Activated effector memory CD4-positive, alpha-beta T cell treated with anti-CD3 and anti-CD28 coated beads, Interleukin-2, amount 50 U/mL, for 16 hours (primary cell): ENCODE data around the gene CRTC3.

Experiments
- DNase-seq: peaks from one replicate; pipeline ENCODE4 v3.0.0-alpha.2; 2020

CRTC3 gene

DNA sequence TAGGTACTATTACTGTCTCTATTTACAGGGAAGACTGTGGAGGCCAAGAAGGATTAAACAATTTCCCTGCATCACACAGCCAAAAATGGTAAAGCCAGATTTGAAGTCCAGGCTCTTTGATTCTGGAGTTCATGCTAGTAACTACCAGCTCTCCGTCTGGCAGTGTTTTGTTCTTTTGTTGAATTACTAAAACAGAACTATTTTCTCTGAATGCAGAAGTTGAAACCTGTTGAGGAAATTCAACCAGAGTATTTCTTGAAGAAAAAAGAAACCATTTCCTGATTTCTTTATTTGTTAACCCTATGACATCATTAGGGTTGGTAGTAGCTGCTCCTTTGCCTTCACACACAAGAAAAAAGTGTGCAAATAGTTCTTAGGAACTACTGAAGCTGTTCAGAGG is 34.3 kb downstream of the CRTC3 start:
- no peak for DNase-seq

DNA sequence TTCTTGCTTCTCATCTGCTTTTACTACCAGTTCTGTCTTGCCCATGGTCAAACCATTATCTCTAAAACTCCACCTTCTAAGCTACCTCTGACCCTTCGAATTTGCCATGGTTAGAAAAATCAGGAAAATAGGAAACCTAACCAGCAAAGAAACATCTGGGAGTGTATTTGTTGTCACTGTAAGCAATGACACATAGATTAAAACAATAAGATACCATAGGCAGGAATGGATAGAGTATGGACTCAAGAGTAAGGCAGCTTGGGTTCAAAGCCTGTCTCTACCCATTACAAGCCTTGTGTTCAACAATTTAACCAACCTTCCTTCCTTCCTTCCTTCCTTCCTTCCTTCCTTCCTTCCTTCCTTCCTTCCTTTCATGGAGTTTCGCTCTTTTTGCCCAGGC is 34.9 kb downstream of the CRTC3 start:
- DNase-seq: no peak

DNA sequence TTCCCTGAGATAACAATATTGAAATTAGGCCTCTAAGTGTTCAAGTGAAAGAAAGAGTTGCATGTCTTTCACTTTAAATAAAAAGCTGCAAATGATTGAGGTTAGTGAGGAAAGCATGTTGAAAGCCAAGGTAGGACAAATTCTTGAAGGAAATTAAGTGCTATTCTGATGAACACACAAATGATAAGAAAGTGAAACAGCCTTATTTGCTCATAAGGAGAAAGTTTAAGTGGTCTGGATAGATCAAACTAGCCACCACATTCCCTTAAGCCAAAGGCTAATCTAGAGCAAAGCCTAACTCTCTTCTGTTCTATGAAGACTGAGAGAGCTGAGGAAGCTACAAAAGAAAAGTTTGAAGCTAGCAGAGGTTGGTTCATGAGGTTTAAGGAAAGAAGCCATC is 36.1 kb downstream of the CRTC3 start:
- DNase-seq: no peak

GRCh38 chr15:90570643-90571042 is 40.9 kb downstream of the CRTC3 start:
- DNase-seq: no peak

DNA sequence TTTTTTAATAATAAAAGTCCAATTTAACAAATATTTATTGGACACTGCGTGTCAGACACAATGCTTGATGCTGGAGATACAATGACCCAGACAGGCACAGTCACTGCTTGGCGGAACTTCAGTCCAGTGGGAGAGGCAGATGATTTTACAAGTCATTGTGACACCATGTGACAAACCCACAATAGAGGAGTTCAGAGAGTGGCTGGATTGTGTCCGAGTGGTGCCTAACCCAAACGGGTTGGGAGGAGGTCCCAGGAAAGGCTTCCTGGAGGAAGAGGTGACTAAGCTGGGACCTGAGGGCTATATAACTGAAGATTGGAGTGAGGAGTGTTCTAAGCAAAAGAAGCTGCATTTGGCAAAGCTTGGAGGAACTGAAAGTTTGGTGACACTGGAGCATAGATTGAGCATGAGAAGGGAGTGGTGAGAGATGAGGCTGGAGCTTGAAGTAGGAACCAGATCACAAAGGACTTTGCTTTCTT is 41.4 kb downstream of the CRTC3 start:
- no peak for DNase-seq

- no peak for DNase-seq
Observed at GRCh38 chr15:90572893-90573292, 43.2 kb downstream of the CRTC3 start.

DNA sequence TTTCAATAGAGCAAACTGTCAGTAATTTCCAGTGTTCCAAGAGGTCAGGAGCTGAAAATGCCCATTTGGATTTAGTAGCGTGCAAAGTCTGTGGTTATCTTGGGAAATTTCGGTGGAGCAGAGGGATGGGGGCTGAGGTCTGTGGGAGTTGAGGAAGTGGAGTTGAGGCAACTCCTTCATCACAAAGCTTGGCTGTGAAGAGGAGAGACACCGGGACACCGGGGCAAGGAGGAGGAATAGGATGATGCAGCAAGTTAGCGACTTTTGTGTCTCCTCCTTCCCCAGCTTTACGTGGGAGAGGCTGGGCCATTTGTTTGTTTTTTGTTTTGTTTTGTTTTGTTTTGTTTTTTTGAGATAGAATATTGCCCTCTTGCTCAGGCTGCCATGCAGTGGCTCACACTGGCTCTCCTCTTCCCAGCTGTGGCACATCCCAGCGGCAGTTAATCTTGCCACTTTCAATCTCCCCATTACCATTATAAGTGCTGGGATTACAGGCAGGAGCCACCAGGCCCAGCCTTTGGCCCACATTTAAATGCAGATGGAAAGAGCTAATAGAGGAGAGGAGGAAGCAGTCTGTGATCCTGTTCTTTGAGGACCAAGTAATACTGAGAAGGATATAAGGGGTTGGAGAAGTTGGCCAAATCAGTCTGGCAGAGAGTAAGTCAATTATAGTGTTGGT is 47.1 kb downstream of the CRTC3 start:
- no peak for DNase-seq

- DNase-seq: no peak
Observed at GRCh38 chr15:90579213-90579612, 49.5 kb downstream of the CRTC3 start.

DNA sequence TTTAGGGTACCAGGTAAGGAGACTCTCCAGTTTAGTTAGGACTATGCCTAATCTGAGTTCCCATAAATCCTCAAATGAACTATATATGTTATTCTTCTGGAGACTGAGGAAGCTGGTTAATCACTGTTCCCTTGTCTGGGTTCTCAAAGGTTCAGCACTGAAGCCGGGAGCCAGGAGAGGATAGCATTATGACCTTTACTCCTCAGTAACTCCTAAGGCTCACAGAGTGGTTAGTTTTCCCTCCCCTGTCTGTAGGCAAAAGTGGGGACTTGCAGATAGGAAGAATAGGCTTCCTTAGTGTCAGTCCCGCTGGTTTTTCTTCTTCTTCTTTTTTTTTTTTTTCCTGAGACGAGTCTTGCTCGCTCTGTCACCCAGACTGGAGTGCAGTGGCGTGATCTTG is 50.4 kb downstream of the CRTC3 start:
- DNase-seq: no peak

DNA sequence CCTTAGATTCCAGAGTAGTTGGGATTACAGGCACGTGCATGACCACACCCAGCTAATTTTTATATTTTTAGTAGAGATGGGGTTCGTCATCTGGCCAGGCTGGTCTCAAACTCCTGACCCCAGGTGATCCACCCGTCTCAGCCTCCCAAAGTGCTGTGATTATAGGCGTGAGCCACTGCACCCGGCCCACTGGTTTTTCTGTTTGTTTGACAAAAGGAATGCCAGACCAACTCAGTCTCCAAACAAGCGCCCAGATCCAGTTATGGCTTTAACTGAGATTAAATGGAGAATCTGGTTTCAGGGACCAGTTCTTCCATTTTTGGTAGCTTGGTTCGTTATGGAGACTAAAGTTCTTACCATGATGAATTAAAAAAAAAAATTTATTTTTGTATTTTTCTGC is 50.8 kb downstream of the CRTC3 start:
- no peak for DNase-seq

GRCh38 chr15:90580946-90581345 is 51.2 kb downstream of the CRTC3 start:
- DNase-seq: no peak

DNA sequence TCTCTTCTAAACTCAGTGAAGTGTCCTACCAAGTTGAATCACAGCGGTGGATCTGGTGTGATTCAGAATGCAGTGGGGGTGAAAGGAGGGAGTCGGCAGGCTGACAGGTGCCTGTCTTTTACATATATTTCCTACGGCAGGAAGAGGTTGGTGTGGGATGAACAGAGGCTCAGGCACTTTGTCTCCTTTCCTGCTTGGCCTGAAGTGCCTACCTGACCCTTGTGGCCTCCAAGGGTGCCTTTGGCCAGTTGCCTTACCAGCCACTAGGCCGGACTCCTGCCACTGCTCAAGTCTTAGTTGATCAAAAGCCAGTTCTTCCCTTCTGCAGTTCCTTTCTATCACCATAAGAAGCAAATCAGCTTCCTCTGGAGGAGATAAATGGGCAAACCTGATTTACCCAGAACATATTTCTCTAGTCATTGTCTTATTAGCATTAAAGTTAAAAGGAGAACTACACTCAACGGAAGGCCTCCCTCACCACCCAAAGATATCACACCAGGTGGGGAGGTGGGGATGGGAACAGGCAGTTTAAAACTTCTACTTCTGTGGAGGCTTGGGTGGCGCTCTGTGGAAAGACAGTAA is 52.1 kb downstream of the CRTC3 start:
- no peak for DNase-seq

GRCh38 chr15:90582553-90582952 is 52.8 kb downstream of the CRTC3 start:
- no peak for DNase-seq

- DNase-seq: no peak
Observed at GRCh38 chr15:90583471-90584252, 53.9 kb downstream of the CRTC3 start.

DNA sequence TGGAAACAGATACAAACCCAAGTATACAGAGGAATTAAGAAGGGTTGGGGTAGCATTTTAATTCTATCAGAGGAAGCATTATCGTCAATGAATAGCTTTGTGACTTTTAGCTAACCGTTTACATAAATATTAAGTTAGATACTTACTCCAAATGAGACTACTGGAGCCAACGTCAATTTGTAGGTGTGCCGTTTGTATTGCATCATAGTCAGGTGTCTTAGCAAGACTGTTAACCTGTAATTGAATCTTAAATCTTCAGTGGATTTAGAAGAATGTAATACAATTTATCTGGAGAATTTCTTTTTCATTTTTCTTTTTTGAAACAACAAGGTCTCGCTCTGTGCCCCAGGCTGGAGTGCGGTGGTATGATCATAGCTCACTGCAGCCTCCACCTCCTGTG is 55.1 kb downstream of the CRTC3 start:
- no peak for DNase-seq

GRCh38 chr15:90585863-90586262 is 56.1 kb downstream of the CRTC3 start:
- DNase-seq: no peak

DNA sequence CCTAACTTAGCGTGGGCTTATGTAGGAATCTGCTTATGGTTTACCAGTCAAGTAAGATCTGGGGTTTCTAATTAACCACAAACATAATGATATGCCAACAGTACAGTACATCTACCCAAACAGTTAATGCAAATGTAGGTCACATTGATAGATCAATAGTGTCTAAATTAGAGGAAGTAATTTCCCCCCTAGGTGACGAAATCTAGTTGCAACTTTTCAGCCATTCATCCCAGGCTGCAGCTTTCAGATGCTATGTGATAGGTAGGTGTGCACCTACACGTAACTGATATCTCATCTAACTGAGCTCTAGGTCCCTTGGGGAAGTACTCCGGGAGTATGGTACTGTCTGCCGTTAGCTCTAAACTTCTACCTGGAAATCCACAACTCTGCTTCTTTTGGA is 57.2 kb downstream of the CRTC3 start:
- DNase-seq: no peak

DNA sequence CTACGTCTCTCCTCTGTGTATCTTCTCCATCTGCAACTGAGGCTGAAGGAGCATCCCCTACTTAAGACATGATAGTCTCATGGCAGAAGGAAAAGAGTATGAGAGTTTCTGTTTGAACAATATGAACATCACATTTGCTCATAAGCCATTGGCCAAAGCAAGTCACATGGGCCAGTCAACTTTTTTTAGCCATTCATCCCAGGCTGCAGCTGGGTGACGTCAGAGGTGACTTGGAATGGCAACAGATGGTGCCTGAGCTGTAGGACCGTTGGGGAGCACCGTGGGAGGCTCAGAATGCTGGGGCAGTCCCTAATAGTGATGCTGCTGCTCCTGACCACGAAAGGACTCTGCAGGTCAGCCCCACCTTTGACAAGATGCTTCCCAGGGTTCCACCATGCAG is 58.7 kb downstream of the CRTC3 start:
- DNase-seq: no peak

DNA sequence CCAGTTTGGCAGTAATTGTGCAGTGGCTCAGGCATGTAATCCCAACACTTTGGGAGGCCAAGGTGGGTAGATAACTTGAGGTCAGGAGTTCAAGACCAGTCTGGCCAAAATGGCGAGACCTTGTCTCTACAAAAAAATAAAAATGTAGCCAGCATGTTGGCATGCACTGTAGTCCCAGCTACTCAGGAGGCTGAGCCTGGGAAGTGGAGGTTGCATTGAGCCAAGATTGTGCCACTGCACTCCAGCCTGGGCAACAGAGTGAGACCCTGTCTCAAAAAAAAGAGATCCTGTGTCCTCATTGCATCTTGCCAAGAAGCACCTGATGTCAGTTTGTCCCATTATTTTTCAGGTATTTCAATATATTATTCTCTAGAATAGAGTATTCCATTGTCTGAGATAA is 61.8 kb downstream of the CRTC3 start:
- DNase-seq: no peak

- DNase-seq: no peak
Observed at GRCh38 chr15:90592131-90592881, 62.6 kb downstream of the CRTC3 start.

GRCh38 chr15:90593499-90594158 is 63.9 kb downstream of the CRTC3 start:
- no peak for DNase-seq

DNA sequence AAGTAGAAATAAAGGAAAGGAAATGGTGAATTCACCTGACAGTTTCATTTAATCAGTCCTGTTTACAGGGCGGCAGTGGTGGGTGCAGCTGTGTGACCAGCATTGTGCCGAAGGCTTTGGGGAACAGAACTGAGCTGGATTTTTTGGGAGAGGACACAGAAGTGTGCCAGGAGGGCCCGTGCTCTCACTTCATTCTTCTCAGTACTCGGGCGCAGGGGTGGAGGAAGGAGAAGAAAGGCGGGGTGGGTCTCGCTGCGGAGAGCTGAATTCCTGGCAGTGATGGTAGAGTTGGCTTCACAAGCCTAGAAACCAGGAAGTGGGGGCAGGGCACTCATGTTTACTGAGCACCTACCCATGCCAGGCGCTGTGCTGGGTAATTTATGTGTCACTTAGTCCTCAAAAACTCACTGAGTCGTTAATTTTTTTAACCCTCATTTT is 64.6 kb downstream of the CRTC3 start:
- DNase-seq: peak; percentile 91

- no peak for DNase-seq
Observed at GRCh38 chr15:90595763-90596155, 66.0 kb downstream of the CRTC3 start.
